ENCODE results near the gene MFSD1. TPM values are rescaled to one million over a fixed set of nuclear protein-coding genes. Genes with fewer than 3 reads are reported as not detected.

Gene MFSD1
- total and polyA plus RNA-seq, 2 of the 13 experiments (the other 11 are each of a cell fraction or from before 2014, with no cell fraction given): 17.3 to 37.9 TPM

- TF ChIP-seq JDP2 (CRISPR knock-in tag; IDR thresholded peaks at IDR 0.05; ENCODE audit: borderline replicate concordance) (no peak), MIER3 (CRISPR knock-in tag; IDR thresholded peaks at IDR 0.05; ENCODE audit: borderline replicate concordance) (peak; percentile 66), DZIP1 (CRISPR knock-in tag; IDR thresholded peaks at IDR 0.05) (no peak), GZF1 (CRISPR knock-in tag; IDR thresholded peaks at IDR 0.05) (no peak), ZNF10 (CRISPR knock-in tag; IDR thresholded peaks at IDR 0.05; ENCODE audit: borderline replicate concordance, low read depth) (no peak), PAWR (CRISPR knock-in tag; IDR thresholded peaks at IDR 0.05; ENCODE audit: borderline replicate concordance) (no peak), SP1 (IDR thresholded peaks at IDR 0.05) (no peak), SP1 (CRISPR knock-in tag; IDR thresholded peaks at IDR 0.05) (peak; percentile 88), ZNF605 (CRISPR knock-in tag; IDR thresholded peaks at IDR 0.05) (peak; percentile 75; the same call in 1 of the 2 replicates), DR1 (CRISPR knock-in tag; IDR thresholded peaks at IDR 0.05) (no peak), ETV5 (CRISPR knock-in tag; IDR thresholded peaks at IDR 0.05; ENCODE audit: borderline replicate concordance) (peak; percentile 49; the same call in 1 of the 2 replicates), ZSCAN20 (CRISPR knock-in tag; IDR thresholded peaks at IDR 0.05; ENCODE audit: borderline replicate concordance) (no peak), REL (CRISPR knock-in tag; conservative IDR thresholded peaks at IDR 0.05) (peak; percentile 78), U2AF1 (optimal IDR thresholded peaks at IDR 0.05; ENCODE audit: low read depth, low read length) (peak; percentile 60), ARID4A (CRISPR knock-in tag; IDR thresholded peaks at IDR 0.05; ENCODE audit: borderline replicate concordance) (peak; percentile 99), ZBTB46 (CRISPR knock-in tag; IDR thresholded peaks at IDR 0.05; ENCODE audit: borderline replicate concordance) (no peak), ZNF331 (CRISPR knock-in tag; IDR thresholded peaks at IDR 0.05) (peak; percentile 89), ZBTB49 (CRISPR knock-in tag; IDR thresholded peaks at IDR 0.05; ENCODE audit: borderline replicate concordance) (no peak)
Observed at GRCh38 chr3:158801696-158802408, at the start of gene MFSD1 (continued).

All from HepG2 (cell line).